Activated gamma-delta T cell (primary cell): ENCODE data around the gene RUVBL1.
"Not testable (repeated sequence)": the region's sequence is repeated elsewhere in the genome, so short reads cannot be mapped to it uniquely, and the experiment has no call there.

Experiments
- DNase-seq: peaks from one replicate; lab custom pipeline; 2025; lab: John Stamatoyannopoulos, UW
- total RNA-seq, 2 donors: gene quantifications; one replicate each; lab custom pipeline; 2026; lab: John Stamatoyannopoulos, UW

Gene RUVBL1
- total RNA-seq: 31.6 to 34.1 reads per million in 2 donors

DNA sequence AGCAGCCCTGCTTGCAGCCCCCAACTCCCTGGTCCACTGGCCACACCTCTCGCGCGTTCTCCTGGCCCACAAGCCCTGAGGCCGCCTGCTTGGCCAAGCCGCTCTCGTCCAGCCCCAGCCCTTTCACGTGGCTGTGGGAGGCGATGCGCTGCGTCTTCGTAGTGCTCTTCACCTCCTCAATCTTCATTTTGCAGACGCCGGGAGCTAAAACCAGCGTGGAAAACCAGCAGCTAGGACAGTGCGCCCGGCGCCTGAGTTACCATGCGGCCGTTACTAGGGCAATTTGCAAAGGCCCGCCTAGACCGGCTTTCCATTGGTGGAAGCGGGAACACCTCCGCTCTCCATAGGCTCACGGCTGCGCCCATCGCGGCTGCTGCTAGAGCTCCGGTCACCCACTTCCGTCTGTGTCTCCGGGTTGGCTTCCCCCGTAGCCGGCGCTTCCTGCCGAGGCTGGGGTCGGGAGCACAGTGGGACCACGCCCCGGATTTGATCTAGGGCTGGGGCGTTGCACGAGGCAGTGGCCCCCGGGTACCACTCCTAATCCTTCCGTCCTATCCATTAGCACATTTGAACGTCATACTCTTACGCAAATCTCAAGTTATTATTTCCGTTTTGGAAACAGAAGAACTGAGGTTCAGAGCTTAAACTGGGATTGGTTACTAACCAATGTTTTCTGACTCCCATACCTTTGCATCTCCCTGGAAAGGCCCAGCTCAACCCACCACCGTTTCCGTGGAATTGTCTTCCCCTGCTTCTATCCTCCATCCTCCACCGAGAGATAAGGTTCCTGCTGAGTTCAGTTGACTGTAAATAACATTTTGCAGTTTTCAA is at the start of gene RUVBL1:
TSS of gene RUVBL1 (minus strand) at position 275 of the 831 bp plus-strand sequence. CDS start at position 187, 88 bp downstream.
- peak; percentile 88 for DNase-seq

DNA sequence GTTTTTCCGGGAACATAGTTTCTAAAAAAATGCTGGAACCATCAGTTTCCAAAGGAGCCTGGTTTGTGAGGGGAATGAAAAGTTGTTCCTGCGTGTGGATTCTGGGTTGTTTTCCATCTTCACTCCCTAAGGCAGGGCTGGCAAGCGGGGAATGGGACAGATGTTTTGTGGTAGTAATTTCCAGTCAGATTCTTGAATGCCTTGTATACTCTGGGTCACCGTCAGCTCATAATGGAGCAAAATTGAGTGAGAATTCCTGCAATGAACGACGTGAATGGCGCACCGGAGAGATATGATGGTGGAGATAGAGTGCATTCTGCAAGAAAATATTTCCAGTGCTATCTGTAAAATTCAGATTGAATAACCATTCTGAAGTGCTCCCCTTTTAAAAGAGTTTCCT is 49.6 kb upstream of the RUVBL1 start:
- DNase-seq: no peak

DNA sequence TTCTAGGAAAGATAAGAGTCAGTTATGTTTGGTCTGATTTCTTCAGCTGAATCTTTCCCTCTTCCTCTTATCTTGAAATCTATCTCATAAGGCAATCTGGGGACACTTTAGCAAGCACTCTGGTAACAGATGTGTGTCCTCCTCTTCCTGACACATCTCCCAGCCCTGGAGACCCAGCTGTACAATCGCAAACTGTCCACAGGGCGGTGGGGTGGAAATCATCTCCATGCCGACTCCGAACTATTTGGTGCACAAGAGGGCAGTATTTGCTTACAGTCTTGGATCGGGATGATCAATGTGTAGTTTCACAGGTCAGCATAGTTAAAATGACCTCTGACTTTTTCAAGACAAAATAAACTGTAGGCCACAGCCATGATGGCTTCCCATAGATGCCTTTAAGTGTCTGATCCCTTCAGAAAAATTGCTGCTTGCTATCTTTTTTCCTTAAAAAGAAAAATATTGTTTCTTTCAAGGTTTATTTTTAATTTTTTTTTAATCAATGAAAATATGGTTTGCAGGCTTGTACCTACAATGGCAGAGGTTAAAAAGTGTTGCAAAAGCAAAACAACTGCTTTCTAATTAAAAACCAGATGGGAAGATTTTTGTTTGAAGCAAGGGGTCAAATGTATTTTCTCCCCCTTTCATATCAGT is 47.4 kb upstream of the RUVBL1 start:
- no peak for DNase-seq

DNA sequence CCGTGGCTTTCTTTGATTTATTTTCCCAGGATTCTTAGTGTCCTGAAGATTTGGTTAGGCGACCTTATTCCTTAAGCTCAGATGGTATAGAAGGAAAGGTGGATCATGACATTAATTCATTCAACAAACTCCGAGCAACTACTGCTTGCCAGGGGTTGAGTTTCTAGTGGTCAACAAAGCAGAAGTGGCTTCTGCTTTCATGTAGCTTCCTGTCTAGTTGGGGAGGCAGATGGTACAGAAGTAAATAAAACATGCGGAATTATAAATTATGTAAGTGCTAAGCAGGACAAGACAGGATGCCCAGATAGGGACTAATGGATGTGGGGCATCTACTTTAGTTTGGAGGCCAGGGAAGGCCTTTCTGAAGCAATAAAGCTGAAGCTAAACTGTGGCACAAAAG is 45.2 kb upstream of the RUVBL1 start:
- no peak for DNase-seq

DNA sequence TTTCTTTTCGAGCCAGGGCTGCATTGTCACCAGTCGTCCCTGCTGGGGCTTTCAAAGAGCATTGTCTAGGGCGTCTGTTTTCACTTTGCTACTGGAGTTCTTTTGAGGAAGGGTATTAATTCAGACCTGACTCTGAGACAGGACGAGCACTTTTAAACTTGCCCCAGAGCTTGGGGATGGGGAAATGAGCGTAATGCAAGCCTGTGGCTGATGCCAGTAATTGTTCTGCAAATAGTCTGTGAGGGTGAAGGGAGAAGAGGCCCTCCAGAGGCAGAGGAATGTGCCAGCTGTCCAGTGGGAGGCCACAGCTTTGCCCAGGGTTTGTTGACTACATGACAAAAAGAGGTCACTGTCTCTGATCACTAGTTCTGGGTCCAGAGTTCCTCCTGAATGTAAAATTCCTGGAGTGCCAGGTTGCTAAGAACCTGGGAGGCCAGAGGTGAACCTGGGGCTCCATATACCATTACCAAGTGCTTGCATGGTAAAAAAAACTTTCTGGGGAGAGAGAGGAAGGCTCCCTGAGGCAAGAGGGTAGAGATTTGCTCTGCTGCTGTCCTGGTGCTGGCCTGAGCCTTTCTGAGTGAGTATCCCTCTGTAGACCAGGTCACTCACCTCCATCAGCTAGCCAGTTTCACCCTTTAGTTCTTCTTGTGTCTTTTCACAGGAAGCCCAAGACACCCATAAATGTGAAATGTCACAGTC is 44.5 kb upstream of the RUVBL1 start:
- DNase-seq: no peak

DNA sequence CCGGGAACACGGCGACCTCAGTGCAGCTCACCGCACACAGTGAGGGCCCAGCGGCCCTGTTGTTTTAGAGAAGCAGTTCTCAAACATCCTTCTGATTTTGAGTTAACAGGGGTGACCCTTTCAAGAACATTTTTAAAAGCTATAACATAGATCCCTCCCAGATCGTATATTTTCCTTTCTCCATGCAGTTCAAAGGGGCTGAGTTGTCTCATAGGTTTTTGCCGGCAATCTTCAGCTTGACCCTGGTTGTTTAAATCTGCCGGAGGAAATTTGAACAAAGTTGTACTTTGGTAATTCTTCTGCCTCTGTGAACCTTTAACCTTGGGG is 44.0 kb upstream of the RUVBL1 start:
- no peak for DNase-seq

DNA sequence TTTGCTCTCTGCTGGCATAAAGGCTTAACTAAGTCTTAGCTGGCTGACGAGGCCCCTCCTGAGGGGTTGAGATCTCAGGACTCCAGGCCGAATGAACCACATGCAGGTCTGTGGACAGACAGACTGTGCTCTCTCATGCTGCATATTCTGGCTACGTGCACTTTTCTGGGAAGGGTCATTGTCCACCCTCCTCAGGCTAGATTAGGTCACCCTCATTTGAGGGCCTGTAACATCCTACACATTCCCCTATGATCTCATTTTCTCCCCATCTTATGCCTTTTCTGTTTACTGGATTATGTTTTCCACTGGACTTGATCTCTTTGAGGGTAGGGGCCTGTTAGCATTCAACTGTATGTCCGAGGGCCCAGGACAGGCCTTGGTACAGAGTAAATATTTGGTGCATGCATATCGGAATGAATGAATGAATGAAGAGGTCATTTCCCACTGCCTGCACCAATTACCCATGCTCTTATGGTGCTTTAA is 43.4 kb upstream of the RUVBL1 start:
- no peak for DNase-seq

DNA sequence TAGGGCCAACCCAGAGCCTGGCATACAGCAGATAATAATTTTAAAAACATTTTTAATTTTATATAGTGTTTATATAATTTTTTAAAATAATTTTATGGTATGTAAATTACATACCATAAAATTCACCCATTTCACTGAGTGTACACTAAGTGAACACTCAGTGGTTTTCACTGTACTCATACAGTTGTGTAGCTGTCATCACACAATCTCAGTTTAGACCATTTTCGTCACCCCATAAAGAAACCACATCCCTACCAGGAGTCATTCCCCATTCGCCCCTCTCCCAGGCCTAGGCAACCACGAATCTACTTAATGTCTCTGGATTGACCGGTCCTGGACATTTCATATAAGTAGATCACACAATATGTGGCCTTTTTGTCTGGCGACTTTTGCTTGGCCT is 39.8 kb upstream of the RUVBL1 start:
- DNase-seq: no peak

DNA sequence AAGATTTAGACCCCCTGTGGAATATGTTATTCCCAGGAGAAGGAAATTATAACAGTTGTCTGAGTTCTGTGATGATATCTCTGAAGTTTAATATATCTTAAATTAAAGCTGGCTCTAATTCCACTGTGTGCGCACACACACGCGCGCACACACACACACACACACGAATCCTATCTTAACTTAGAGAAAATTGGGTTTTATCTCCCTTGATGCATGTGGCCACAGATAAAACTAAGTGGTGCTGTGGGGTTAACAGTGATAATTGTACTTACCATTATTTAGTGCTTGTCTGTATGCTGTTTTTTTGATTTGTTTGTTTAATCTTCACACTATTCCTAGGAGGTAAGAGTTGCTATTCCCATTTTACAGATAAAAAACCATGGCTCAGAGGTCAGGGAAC is 37.0 kb upstream of the RUVBL1 start:
- no peak for DNase-seq

DNA sequence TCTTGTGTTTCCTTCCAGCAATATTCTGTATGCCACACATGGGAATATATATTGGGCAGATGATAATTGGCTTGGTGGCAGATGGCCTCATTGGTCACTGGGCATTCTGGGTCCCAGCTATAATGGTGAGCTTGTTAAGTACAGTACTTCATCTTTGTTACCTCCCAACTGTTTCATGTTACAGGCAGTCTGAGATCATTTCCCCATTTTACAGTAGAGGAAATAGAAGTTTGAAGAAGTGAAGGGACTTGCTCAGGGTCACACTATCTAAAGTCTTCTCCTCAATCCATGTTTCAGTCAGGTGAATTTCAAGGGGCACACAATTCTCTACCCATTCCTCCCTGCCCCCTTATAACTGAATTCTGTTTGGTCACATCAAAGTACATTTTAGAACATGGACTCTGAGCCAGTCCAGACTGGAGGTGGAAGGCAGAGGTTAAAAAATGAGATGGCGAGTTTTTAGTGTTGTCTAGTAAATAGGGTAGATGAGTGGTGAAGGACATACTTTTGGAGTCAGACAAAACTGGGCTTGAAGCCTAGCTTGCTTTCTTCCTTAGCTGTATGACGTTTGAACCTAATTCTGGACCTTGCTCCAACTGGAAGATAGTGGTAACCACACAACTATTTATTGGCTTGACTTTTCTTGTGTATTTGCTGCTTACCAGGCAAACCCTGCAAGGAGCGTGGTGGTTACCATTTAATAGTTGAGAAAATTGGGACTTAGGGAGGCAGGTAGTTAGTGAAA is 32.2 kb upstream of the RUVBL1 start:
- DNase-seq: no peak

DNA sequence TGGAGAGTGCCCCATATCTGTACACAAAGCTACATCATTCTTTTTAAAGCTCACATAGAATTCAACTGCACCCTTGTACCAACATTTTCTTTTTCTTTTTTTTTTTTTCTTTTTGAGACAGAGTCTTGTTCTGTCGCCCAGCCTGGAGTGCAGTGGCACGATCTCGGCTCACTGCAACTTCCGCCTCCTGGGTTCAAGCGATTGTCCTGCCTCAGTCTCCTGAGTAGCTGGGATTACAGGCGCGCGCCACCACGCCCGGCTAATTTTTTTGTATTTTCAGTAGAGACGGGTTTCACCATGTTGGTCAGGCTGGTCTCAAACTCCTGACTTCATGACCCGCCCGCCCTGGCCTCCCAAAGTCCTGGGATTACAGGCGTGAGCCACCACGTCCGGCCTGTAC is 30.7 kb upstream of the RUVBL1 start:
- not testable (repeated sequence) for DNase-seq

DNA sequence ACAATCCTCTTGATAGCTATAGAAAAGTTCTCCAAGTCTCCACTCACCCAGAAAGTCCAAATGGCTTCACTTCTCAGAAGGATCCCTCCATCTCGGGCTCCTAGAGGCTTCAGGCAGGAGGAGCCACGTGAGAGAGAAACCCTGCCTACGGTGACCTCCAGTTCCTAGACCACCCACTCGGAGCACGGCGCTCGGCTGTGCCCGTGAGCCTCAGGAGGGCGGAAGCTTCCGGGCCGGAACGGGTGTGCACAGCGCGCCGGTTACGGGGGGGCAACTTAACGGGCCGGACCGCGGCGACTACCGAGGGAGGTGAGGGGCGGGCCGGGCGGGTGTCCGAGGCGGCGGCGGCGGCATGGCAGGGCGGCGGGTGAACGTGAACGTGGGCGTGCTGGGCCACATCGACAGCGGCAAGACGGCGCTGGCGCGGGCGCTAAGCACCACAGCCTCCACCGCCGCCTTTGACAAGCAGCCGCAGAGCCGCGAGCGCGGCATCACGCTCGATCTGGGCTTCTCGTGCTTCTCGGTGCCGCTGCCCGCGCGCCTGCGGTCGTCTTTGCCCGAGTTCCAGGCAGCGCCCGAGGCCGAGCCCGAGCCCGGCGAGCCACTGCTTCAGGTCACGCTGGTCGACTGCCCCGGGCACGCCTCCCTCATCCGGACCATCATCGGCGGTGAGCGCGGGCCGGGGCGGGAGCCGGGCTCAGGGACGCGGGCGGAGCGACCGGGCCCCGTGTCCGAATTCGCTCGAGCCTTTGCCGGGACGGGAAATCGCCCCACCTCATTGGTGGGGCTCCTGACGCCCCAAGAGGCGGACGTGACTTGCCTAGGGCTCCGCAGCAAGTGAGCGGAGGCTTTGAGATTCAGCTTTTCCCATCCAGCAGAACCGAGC is 29.8 kb upstream of the RUVBL1 start, which contains the start of gene EEFSEC:
TSS of gene EEFSEC (plus strand) at position 326 of the 886 bp plus-strand sequence. CDS start at position 353, 27 bp downstream.
- DNase-seq: peak; percentile 74

DNA sequence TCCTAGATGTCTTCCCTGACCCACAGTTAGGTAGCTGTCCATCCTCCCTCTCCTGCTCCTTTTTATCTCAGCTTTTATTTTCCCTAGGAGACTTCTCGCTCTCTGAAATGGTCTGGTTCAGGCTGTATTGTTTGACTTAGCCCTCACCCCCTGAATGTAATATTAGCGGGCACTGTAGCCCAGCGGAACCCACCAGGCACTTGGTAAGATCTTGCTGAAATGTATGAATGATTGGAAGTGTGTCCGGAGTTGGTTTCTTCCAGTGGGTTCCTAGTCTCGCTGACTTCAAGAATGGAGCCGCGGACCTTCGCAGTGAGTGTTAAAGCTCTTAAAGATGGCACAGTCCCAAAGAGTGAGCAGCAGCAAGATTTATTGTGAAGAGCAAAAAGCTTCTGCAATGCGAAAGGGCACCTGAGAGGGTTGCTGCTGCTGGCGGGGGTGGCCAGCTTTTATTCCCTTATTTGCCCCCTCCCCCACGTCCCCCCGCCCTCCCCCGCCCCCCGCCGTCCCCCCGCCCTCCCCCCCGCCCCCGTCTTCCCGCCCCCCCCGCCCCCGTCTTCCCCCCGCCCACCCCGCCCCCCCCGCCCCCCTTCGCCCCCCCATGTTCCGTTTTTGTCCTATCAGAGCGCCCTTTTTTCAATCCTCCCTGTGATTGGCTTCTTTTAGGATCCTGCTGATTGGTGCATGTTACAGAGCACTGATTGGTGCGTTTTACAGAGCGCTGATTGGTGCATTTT is 29.0 kb upstream of the RUVBL1 start:
- DNase-seq: no peak

DNA sequence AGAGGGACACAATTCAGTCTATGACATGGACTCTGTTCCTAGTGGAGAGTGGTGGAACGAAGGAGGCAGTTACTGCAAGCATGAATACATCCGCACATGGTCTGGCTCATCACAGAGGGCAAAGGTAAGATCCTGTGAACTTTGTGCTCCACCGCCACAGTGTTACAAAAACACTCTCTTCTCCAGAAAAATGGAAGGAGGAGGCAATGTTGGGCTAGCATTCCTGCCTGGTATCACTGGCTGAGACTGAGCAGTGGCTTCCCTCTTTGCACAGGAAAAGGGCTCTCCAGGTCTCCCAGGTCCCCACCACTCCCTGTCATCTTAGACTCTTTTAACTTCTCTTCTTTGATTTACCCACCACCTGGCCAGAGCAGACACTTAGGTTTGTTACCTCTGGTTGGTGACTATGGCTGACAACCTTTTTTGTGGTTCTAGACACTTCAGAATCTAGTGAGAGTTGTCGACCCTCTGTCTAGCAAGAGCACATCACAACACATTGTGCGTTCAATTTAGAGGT is 28.2 kb upstream of the RUVBL1 start:
- no peak for DNase-seq

DNA sequence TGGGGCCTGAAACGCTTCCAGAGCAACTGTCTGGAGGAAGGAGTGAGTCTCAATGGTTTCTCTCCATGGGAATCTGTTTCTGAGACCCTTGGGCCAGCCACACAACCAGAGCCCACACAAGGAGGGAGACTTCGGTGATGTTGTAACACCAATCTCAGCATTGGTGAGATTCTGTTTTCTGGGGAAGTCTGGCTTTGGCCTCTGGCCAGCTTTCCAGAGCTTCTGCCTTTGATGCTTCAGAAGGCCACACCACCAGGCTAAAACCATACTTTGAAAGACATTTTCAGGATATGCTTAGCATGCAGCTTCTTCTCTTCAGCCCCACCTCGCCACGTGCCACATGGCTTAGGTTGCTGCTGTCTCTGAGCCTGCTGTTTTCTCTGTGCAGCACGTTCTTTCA is 26.0 kb upstream of the RUVBL1 start:
- DNase-seq: no peak

DNA sequence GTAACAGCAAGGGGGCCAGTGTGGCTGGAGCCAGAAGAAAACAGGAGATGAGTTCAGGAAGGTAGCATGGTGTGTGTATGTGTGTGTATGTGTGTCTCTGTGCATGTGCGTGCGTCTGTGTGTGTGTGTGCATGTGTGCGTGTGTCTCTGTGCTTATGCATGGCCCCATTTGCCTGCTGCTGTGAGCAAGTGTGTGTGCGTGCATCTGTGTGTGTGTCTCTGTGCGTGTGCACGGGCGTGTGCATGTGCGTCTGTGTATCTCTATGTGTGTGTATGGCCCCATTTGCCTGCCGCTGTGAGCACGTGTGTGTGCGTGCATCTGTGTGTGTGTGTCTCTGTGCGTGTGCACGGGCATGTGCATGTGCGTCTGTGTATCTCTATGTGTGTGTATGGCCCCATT is 22.6 kb upstream of the RUVBL1 start:
- DNase-seq: no peak

DNA sequence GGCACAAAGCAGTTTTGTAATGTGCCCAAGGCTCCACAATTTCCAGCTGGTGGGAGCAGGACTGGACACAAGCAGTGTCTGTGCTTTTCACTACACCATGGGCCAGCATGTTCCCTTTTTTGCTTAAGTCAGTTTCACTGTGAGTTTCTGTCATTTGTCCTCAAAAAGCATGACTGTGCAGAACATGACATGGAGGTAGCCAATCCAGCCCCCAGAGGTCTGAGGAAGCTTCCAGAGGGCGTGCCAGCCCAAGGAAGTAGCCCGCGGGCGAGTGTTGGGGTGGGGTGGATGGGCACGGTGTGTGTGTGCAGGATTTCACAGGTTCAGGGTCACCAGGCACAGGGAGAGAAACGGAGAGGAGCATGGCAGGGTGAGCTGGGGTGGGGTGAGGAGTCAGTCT is 21.7 kb upstream of the RUVBL1 start:
- DNase-seq: no peak

DNA sequence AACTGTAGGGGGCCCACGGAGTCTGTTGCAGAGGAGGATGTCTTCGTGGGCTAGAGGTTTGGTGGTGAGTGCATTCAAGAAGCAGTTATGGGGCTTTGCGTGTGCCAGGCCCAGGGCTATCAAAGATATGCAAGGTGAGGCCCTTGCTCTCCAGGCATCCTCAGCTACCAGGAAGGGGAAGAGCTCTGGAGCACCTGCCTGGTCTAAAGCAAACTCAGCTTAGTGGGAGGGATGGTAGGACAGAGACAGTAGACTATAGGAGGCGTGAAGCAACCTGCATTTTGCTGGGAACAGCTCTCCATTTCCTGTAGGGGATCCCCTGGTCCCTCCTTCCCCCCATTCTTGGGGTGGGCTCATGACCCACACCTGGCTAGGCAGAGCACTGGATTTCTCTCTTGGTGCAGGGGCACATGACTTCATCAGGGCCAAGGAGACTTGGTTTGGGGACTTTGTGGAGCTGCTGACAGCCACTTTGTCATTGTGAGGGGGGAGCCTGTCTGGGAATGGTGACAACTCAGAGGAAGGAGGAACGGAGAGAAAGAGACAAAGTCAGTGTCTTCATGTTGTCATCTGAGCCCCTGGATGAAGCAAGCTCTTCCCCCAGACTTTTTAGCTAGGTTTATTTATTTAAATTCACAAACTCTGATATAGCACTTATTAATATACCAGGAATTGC is 21.0 kb upstream of the RUVBL1 start:
- no peak for DNase-seq

DNA sequence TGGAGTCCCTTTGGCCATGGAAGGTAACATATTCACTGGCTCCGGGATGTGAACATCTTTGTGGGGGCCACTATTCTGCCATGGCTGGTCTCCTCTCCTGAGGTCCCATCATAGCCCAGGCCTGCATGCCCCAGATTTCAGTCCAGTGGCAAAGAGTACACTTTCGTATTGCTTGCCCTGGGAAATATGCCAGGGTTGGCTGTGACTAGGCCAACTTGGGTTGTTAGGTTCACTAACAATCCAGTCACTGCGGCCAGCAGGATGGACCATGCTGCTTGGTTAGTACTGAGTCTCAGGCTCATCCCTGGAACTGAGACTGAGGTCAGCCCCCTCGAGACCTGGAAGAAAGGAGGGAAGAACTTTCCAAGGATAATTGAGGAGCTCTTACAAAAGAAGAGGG is 19.9 kb upstream of the RUVBL1 start:
- DNase-seq: no peak
